ENCODE measurements around the gene SMC1B. TPM values are rescaled to one million over a fixed set of nuclear protein-coding genes. Genes with fewer than 3 reads are reported as not detected.
"Not testable (repeated sequence)": the region's sequence is repeated elsewhere in the genome, so short reads cannot be mapped to it uniquely, and the experiment has no call there.

The SMC1B gene
- total and polyA plus RNA-seq, 2 donors, result 0.11 to 0.19 TPM

GRCh38 chr22:45335021-45335818 lies 78.2 kb downstream of the SMC1B start:
- Histone ChIP-seq H3K9me3 (ENCODE audit: control insufficient read depth in 2 of 2, insufficient read depth in 1 of 2, low read length in 1 of 2) (no peaks in the 10 kb centered on the region), H3K27ac (ENCODE audit: low read depth in 1 of 2, low read length in 1 of 2) (peak overlapping the region in 1 of 2 donors; percentile 15), H3K4me3 (ENCODE audit: low read length in 2 of 2) (no peak overlapping the region), H3K27me3 (ENCODE audit: control insufficient read depth in 2 of 2, insufficient read depth in 1 of 2, low read length in 1 of 2) (no peaks in the 10 kb centered on the region), H3K36me3 (ENCODE audit: control insufficient read depth in 2 of 2, insufficient read depth in 2 of 2, low read length in 1 of 2) (peaks cover 39 to 47% of the 10 kb centered on the region in 2 donors), H3K4me1 (ENCODE audit: control insufficient read depth in 2 of 2, insufficient read depth in 2 of 2, low read length in 2 of 2) (peaks cover 9 to 14% of the 10 kb centered on the region in 2 donors)
- WGBS, result 91% methylated on average over 26 of the region's 26 CpGs
- DNase-seq (ENCODE audit: low read depth in 6 of 9, low spot score in 9 of 9), result no peak

- Histone ChIP-seq H3K4me3 (ENCODE audit: low read length in 2 of 2) (no peak overlapping the region), H3K9me3 (ENCODE audit: control insufficient read depth in 2 of 2, insufficient read depth in 1 of 2, low read length in 1 of 2) (no peaks in the 10 kb centered on the region), H3K27me3 (ENCODE audit: control insufficient read depth in 2 of 2, insufficient read depth in 1 of 2, low read length in 1 of 2) (no peaks in the 10 kb centered on the region), H3K36me3 (ENCODE audit: control insufficient read depth in 2 of 2, insufficient read depth in 2 of 2, low read length in 1 of 2) (peaks cover 40 to 43% of the 10 kb centered on the region in 2 donors), H3K27ac (ENCODE audit: low read depth in 1 of 2, low read length in 1 of 2) (peak overlapping the region in 1 of 2 donors; percentile 15), H3K4me1 (ENCODE audit: control insufficient read depth in 2 of 2, insufficient read depth in 2 of 2, low read length in 2 of 2) (peaks cover 9 to 14% of the 10 kb centered on the region in 2 donors)
- DNase-seq (ENCODE audit: low read depth in 6 of 9, low spot score in 9 of 9), result no peak
- WGBS, result 93% methylated on average over 9 of the region's 9 CpGs
Observed at GRCh38 chr22:45334528-45334927, 78.9 kb downstream of the SMC1B start.

- no peak for DNase-seq (ENCODE audit: low read depth in 6 of 9, low spot score in 9 of 9)
- H3K27ac ChIP-seq (ENCODE audit: low read depth in 1 of 2, low read length in 1 of 2), result no peak overlapping the region
- no peaks in the 10 kb centered on the region for H3K27me3 ChIP-seq (ENCODE audit: control insufficient read depth in 2 of 2, insufficient read depth in 1 of 2, low read length in 1 of 2)
- H3K4me3 ChIP-seq (ENCODE audit: low read length in 2 of 2), result no peak overlapping the region
- peaks cover 43 to 44% of the 10 kb centered on the region in 2 donors for H3K36me3 ChIP-seq (ENCODE audit: control insufficient read depth in 2 of 2, insufficient read depth in 2 of 2, low read length in 1 of 2)
- 36% methylated on average over 5 of the region's 5 CpGs for WGBS
- no peaks in the 10 kb centered on the region for H3K9me3 ChIP-seq (ENCODE audit: control insufficient read depth in 2 of 2, insufficient read depth in 1 of 2, low read length in 1 of 2)
- H3K4me1 ChIP-seq (ENCODE audit: control insufficient read depth in 2 of 2, insufficient read depth in 2 of 2, low read length in 2 of 2), result peaks cover 9 to 14% of the 10 kb centered on the region in 2 donors
Observed at GRCh38 chr22:45334068-45334467, 79.3 kb downstream of the SMC1B start.

- Histone ChIP-seq H3K27me3 (ENCODE audit: control insufficient read depth in 2 of 2, insufficient read depth in 1 of 2, low read length in 1 of 2) (no peaks in the 10 kb centered on the region), H3K36me3 (ENCODE audit: control insufficient read depth in 2 of 2, insufficient read depth in 2 of 2, low read length in 1 of 2) (peaks cover 46 to 51% of the 10 kb centered on the region in 2 donors), H3K4me1 (ENCODE audit: control insufficient read depth in 2 of 2, insufficient read depth in 2 of 2, low read length in 2 of 2) (peaks cover 4 to 8% of the 10 kb centered on the region in 2 donors), H3K9me3 (ENCODE audit: control insufficient read depth in 2 of 2, insufficient read depth in 1 of 2, low read length in 1 of 2) (no peaks in the 10 kb centered on the region), H3K4me3 (ENCODE audit: low read length in 2 of 2) (no peak overlapping the region), H3K27ac (ENCODE audit: low read depth in 1 of 2, low read length in 1 of 2) (no peak overlapping the region)
- WGBS, result 97% methylated on average over 7 of the region's 7 CpGs
- no peak for DNase-seq (ENCODE audit: low read depth in 6 of 9, low spot score in 9 of 9)
Observed at GRCh38 chr22:45332001-45332400, 81.4 kb downstream of the SMC1B start.

- 98% methylated on average over 9 of the region's 9 CpGs for WGBS
- Histone ChIP-seq H3K27ac (ENCODE audit: low read depth in 1 of 2, low read length in 1 of 2) (no peak overlapping the region), H3K36me3 (ENCODE audit: control insufficient read depth in 2 of 2, insufficient read depth in 2 of 2, low read length in 1 of 2) (peaks cover 46 to 51% of the 10 kb centered on the region in 2 donors)
Observed at GRCh38 chr22:45331486-45331885, 81.9 kb downstream of the SMC1B start.

GRCh38 chr22:45330548-45330947 lies 82.9 kb downstream of the SMC1B start:
- Histone ChIP-seq H3K36me3 (ENCODE audit: control insufficient read depth in 2 of 2, insufficient read depth in 2 of 2, low read length in 1 of 2) (peaks cover 42 to 43% of the 10 kb centered on the region in 2 donors), H3K4me3 (ENCODE audit: low read length in 2 of 2) (no peak overlapping the region), H3K9me3 (ENCODE audit: control insufficient read depth in 2 of 2, insufficient read depth in 1 of 2, low read length in 1 of 2) (no peaks in the 10 kb centered on the region), H3K27me3 (ENCODE audit: control insufficient read depth in 2 of 2, insufficient read depth in 1 of 2, low read length in 1 of 2) (no peaks in the 10 kb centered on the region), H3K4me1 (ENCODE audit: control insufficient read depth in 2 of 2, insufficient read depth in 2 of 2, low read length in 2 of 2) (no peaks in the 10 kb centered on the region), H3K27ac (ENCODE audit: low read depth in 1 of 2, low read length in 1 of 2) (no peak overlapping the region)
- WGBS, result 97% methylated on average over 19 of the region's 19 CpGs
- DNase-seq (ENCODE audit: low read depth in 6 of 9, low spot score in 9 of 9), result no peak

More at GRCh38 chr22:45331486-45331885, 81.9 kb downstream of the SMC1B start:
- no peak overlapping the region for H3K4me3 ChIP-seq (ENCODE audit: low read length in 2 of 2)
- no peaks in the 10 kb centered on the region for H3K9me3 ChIP-seq (ENCODE audit: control insufficient read depth in 2 of 2, insufficient read depth in 1 of 2, low read length in 1 of 2)
- DNase-seq (ENCODE audit: low read depth in 6 of 9, low spot score in 9 of 9), result no peak
- no peaks in the 10 kb centered on the region for H3K27me3 ChIP-seq (ENCODE audit: control insufficient read depth in 2 of 2, insufficient read depth in 1 of 2, low read length in 1 of 2)
- H3K4me1 ChIP-seq (ENCODE audit: control insufficient read depth in 2 of 2, insufficient read depth in 2 of 2, low read length in 2 of 2), result peaks cover 2% of the 10 kb centered on the region in 2 donors

GRCh38 chr22:45329530-45329936 lies 83.9 kb downstream of the SMC1B start:
- WGBS, result 95% methylated on average over 12 of the region's 12 CpGs
- DNase-seq (ENCODE audit: low read depth in 6 of 9, low spot score in 9 of 9), result no peak
- Histone ChIP-seq H3K27ac (ENCODE audit: low read depth in 1 of 2, low read length in 1 of 2) (no peak overlapping the region), H3K36me3 (ENCODE audit: control insufficient read depth in 2 of 2, insufficient read depth in 2 of 2, low read length in 1 of 2) (peaks cover 42 to 46% of the 10 kb centered on the region in 2 donors), H3K4me1 (ENCODE audit: control insufficient read depth in 2 of 2, insufficient read depth in 2 of 2, low read length in 2 of 2) (no peaks in the 10 kb centered on the region), H3K9me3 (ENCODE audit: control insufficient read depth in 2 of 2, insufficient read depth in 1 of 2, low read length in 1 of 2) (no peaks in the 10 kb centered on the region), H3K27me3 (ENCODE audit: control insufficient read depth in 2 of 2, insufficient read depth in 1 of 2, low read length in 1 of 2) (no peaks in the 10 kb centered on the region), H3K4me3 (ENCODE audit: low read length in 2 of 2) (no peak overlapping the region)

GRCh38 chr22:45328822-45329529 lies 84.4 kb downstream of the SMC1B start:
- no peaks in the 10 kb centered on the region for H3K9me3 ChIP-seq (ENCODE audit: control insufficient read depth in 2 of 2, insufficient read depth in 1 of 2, low read length in 1 of 2)
- DNase-seq (ENCODE audit: low read depth in 6 of 9, low spot score in 9 of 9), result no peak
- WGBS, result 95% methylated on average over 8 of the region's 8 CpGs
- H3K27ac ChIP-seq (ENCODE audit: low read depth in 1 of 2, low read length in 1 of 2), result no peak overlapping the region
- H3K4me1 ChIP-seq (ENCODE audit: control insufficient read depth in 2 of 2, insufficient read depth in 2 of 2, low read length in 2 of 2), result no peaks in the 10 kb centered on the region
- no peak overlapping the region for H3K4me3 ChIP-seq (ENCODE audit: low read length in 2 of 2)
- peaks cover 46 to 48% of the 10 kb centered on the region in 2 donors for H3K36me3 ChIP-seq (ENCODE audit: control insufficient read depth in 2 of 2, insufficient read depth in 2 of 2, low read length in 1 of 2)
- no peaks in the 10 kb centered on the region for H3K27me3 ChIP-seq (ENCODE audit: control insufficient read depth in 2 of 2, insufficient read depth in 1 of 2, low read length in 1 of 2)

GRCh38 chr22:45328261-45328660 lies 85.1 kb downstream of the SMC1B start:
- peaks cover 52 to 53% of the 10 kb centered on the region in 2 donors for H3K36me3 ChIP-seq (ENCODE audit: control insufficient read depth in 2 of 2, insufficient read depth in 2 of 2, low read length in 1 of 2)
- H3K4me3 ChIP-seq (ENCODE audit: low read length in 2 of 2); H3K4me1 ChIP-seq (ENCODE audit: control insufficient read depth in 2 of 2, insufficient read depth in 2 of 2, low read length in 2 of 2); H3K27ac ChIP-seq (ENCODE audit: low read depth in 1 of 2, low read length in 1 of 2); H3K9me3 ChIP-seq (ENCODE audit: control insufficient read depth in 2 of 2, insufficient read depth in 1 of 2, low read length in 1 of 2); H3K27me3 ChIP-seq (ENCODE audit: control insufficient read depth in 2 of 2, insufficient read depth in 1 of 2, low read length in 1 of 2); DNase-seq (ENCODE audit: low read depth in 6 of 9, low spot score in 9 of 9): not testable (repeated sequence)
- 89% methylated on average over 7 of the region's 8 CpGs for WGBS

Data from thymus (tissue), 11 donors.